SK-N-MC (cell line): ENCODE results near the gene CLIC4.

Source experiments
- DNase-seq: peaks from one replicate; pipeline ENCODE4 v3.0.0-alpha.2; 2011; ENCODE audit warnings: low read depth, low spot score
- H3K27ac ChIP-seq: fragments of 200-600 bp; sonication (generic); 2 replicates; pipeline ENCODE4 v1.5.1; 2016; ENCODE audit warnings: mixed run types
- H3K36me3 ChIP-seq: fragments of 200-600 bp; sonication (generic); 2 replicates; pipeline ENCODE4 v1.6.1; 2017; ENCODE audit warnings: antibody characterized with exemption, low read length, mixed read lengths; ENCODE audit not compliant: insufficient read depth
- H3K4me3 ChIP-seq: fragments of 200-600 bp; sonication (generic); 2 replicates; pipeline ENCODE4 v1.5.1; 2016
- H3K9ac ChIP-seq: fragments of 200-600 bp; sonication (generic); 2 replicates; pipeline ENCODE4 v1.8.0; 2017; ENCODE audit warnings: mixed run types, mixed read lengths; ENCODE audit not compliant: insufficient read length
- H3K9me3 ChIP-seq: fragments of 200-600 bp; sonication (generic); 2 replicates; pipeline ENCODE4 v1.6.1; 2017; ENCODE audit warnings: low read depth, mild to moderate bottlenecking, antibody characterized with exemption, low read length, moderate library complexity, mixed read lengths
- EZH2 ChIP-seq: fragments of 200-600 bp; sonication (generic); IDR thresholded peaks from one replicate; pipeline ENCODE4 v1.6.1; 2017; ENCODE audit warnings: antibody characterized with exemption
- FOXP2 ChIP-seq: optimal IDR thresholded peaks from 2 replicates; pipeline ENCODE3; 2011; ENCODE audit warnings: mild to moderate bottlenecking, moderate library complexity; ENCODE audit not compliant: insufficient read depth; ENCODE audit errors: extremely low read length, control extremely low read depth
- POLR2AphosphoS5 ChIP-seq: IDR thresholded peaks from 2 replicates; pipeline ENCODE4 v1.6.1; 2012; ENCODE audit warnings: mild to moderate bottlenecking, low read depth, low read length, borderline replicate concordance

Gene CLIC4

GRCh38 chr1:24737368-24738117 lies 7.7 kb upstream of the CLIC4 start:
- Histone ChIP-seq H3K9ac (no peak overlapping the region), H3K9me3 (no peaks in the 10 kb centered on the region), H3K36me3 (no peaks in the 10 kb centered on the region), H3K4me3 (no peak overlapping the region), H3K27ac (no peak overlapping the region; the same call in 1 of the 2 replicates)
- TF ChIP-seq EZH2, result no peak
- TF ChIP-seq FOXP2, result no peak
- DNase-seq, result no peak

GRCh38 chr1:24739241-24739640 lies 6.0 kb upstream of the CLIC4 start:
- no peaks in the 10 kb centered on the region for H3K36me3 ChIP-seq
- peak overlapping the region; percentile 27; the same call in 1 of the 2 replicates for H3K27ac ChIP-seq
- DNase-seq, result no peak
- no peak overlapping the region for H3K9ac ChIP-seq
- H3K9me3 ChIP-seq, result no peaks in the 10 kb centered on the region
- no peak overlapping the region for H3K4me3 ChIP-seq
- TF ChIP-seq FOXP2 (no peak), POLR2AphosphoS5 (no peak), EZH2 (no peak)

GRCh38 chr1:24742090-24742938 lies 2.9 kb upstream of the CLIC4 start:
- Histone ChIP-seq H3K9me3 (no peaks in the 10 kb centered on the region), H3K9ac (peak overlapping the region; percentile 55), H3K4me3 (peak overlapping the region; percentile 47; the same call in 1 of the 2 replicates), H3K27ac (peak overlapping the region; percentile 97), H3K36me3 (peaks cover 7% of the 10 kb centered on the region)
- no peak for DNase-seq
- TF ChIP-seq FOXP2 (no peak), POLR2AphosphoS5 (no peak), EZH2 (no peak)

- H3K27ac ChIP-seq, result peak overlapping the region; percentile 97
- H3K9ac ChIP-seq, result peak overlapping the region; percentile 67
- H3K9me3 ChIP-seq, result no peaks in the 10 kb centered on the region
- no peak for DNase-seq
- TF ChIP-seq POLR2AphosphoS5 (peak; percentile 51; the same call in 1 of the 2 replicates), EZH2 (no peak)
- peaks cover 14% of the 10 kb centered on the region for H3K36me3 ChIP-seq
- peak overlapping the region; percentile 71 for H3K4me3 ChIP-seq
Measured at GRCh38 chr1:24743404-24744211, 1.6 kb upstream of the CLIC4 start.

GRCh38 chr1:24745711-24746413 lies 615 bp downstream of the CLIC4 start:
- no peak for DNase-seq

GRCh38 chr1:24748191-24749121 lies 3.2 kb downstream of the CLIC4 start:
- no peak for DNase-seq
- peak overlapping the region; percentile 97 for H3K4me3 ChIP-seq
- H3K27ac ChIP-seq, result 0 out of 2 replicates have a peak overlapping the region, but pooled peaks have one; percentile 32
- no peaks in the 10 kb centered on the region for H3K9me3 ChIP-seq
- TF ChIP-seq POLR2AphosphoS5, result no peak
- peaks cover 38% of the 10 kb centered on the region for H3K36me3 ChIP-seq
- H3K9ac ChIP-seq, result no peak overlapping the region

More at GRCh38 chr1:24745711-24746413, 615 bp downstream of the CLIC4 start:
- H3K36me3 ChIP-seq, result peaks cover 31% of the 10 kb centered on the region
- peak overlapping the region; percentile 96 for H3K27ac ChIP-seq
- H3K4me3 ChIP-seq, result peak overlapping the region; percentile 97
- no peaks in the 10 kb centered on the region for H3K9me3 ChIP-seq
- H3K9ac ChIP-seq, result peak overlapping the region; percentile 100
- TF ChIP-seq FOXP2 (no peak), EZH2 (no peak)

- no peak for TF ChIP-seq FOXP2
- TF ChIP-seq EZH2, result no peak
- no peak for TF ChIP-seq POLR2AphosphoS5
- Histone ChIP-seq H3K27ac (no peak overlapping the region; the same call in 1 of the 2 replicates), H3K36me3 (peaks cover 42% of the 10 kb centered on the region), H3K4me3 (no peak overlapping the region), H3K9me3 (no peaks in the 10 kb centered on the region), H3K9ac (no peak overlapping the region)
- DNase-seq, result no peak
Measured at GRCh38 chr1:24749252-24749651, 4.0 kb downstream of the CLIC4 start.
